CD4-positive, alpha-beta T cell treated with Interleukin-4 for 4 hours (primary cell): ENCODE data around the gene SMYD1.

ENCODE experiments used
- DNase-seq: peaks from one replicate; pipeline ENCODE4 v3.0.0-alpha.2; 2020

The SMYD1 gene

DNA sequence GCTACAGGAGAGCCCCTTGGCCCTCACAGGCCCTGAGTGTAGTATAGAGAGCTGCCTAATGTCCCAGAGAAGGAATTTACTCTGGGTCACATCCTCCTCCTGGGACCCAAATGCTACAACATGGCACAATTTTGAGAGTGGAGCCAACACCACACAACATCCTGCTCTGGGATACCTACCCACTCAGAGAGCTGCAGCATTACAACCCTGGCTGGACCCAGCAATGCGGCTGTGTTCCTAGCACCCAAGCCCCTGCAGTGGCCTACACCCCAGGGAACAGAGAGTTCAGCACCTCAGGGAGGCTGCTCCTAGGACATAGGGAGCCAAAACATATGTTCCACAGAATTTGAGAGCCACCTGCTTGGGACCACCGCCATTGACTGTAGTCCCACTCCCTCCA lies 79.5 kb downstream of the SMYD1 start:
- no peak for DNase-seq

DNA sequence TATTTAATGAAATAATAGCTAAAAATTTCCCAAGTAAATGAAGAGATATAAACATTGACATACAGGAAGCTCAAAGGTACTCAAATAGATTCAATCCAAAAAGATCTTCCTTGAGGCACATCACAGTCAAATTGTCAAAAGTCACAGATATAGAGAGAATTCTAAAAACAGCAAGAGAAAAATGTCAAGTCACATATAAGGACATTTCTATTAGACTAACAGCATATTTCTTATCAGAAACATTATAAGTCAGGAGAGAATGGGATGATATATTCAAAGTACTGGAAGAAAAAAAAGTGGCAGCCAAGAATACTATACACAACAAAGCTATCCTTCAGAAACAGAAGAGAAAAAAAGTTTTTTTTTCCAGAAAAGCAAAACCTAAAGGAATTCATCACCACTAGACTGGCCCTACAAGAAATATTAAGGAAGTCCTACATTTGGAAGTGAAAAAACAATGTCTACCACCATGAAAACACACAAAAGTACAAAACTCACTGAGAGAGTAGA lies 81.4 kb downstream of the SMYD1 start:
- DNase-seq, result no peak

DNA sequence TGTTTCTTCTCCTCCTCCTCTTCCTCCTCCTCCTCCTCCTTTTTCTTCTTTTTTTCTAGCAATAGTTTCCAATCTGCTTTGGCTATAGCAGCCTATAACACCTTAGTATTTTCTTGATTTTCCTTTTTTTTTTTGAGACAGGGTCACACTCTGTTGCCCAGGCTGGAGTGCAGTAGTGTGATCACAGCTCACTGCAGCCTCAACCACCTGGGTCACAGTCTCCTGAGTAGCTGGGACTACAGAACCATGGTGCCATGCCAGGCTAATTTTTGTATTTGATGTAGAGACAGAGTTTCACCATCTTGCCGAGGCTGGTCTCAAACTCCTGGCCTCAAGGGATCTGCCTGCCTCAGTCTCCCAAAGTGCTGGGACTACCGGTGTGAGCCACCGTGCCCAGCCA lies 91.9 kb downstream of the SMYD1 start:
- DNase-seq, result no peak

DNA sequence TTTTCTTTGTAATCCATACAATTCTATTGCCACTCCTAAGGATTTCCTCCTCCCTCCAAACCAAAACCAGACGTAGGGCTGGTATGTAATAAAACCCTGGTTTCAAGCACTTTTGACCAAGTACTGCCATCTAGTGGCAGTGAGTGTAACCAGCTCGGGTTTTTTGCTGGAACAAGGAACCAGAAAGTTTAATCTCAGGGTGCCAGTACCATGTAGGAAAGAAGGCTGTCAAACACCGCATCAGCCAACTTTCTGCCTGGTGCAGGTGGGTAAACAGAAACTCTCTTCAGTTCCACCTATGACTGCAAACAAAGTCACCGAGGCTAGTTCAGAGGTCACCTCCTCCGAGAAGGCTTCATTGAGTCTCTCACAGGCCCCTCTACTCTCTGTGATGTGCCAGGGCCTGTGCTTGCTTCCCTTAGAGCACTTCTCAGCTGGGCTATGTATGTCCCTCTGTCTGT lies 92.4 kb downstream of the SMYD1 start:
- peak; percentile 58 for DNase-seq

GRCh38 chr2:88160517-88160916 lies 92.9 kb downstream of the SMYD1 start:
- DNase-seq, result no peak

DNA sequence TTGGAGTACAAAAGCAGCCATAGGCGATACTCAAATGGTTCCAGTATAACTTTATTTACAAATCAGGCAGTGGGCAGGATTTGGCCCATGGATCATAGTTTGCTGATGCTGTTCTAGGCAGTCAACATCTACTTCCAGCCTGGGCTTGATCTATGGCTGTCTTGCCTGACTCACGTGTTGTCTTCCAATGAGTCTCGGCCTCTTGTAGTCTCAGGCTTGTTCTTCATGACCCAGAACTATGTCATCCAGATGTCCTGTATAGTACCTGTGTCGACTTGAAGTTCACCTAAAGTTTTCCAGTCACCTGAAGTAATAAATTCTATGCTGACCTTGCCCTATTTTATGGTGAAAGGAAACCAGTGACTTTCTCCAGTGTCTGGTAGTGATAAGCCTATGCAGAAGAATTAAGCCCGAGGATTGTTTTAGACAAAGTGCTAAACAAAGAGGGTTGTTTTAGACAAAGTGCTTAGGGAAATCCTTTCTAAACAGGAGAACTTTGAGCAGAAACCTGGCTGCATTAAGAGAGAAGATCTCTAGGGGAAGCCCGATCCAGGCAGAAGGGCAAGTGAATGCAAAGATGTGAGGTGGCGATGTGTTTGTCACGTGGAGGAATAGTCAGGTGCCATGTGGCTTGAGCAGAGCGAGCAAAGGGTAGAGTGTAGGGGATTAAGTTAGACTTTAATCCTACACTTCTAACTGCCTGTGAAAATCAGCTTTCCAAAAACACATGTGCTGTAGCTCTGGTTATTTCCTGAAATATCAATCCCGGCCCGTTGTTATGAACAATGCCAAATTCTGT lies 94.0 kb downstream of the SMYD1 start:
- DNase-seq, result no peak
